ENCODE data around the gene KDM4C.
"Not testable (repeated sequence)": the region's sequence is repeated elsewhere in the genome, so short reads cannot be mapped to it uniquely, and the experiment has no call there.

The KDM4C gene

DNA sequence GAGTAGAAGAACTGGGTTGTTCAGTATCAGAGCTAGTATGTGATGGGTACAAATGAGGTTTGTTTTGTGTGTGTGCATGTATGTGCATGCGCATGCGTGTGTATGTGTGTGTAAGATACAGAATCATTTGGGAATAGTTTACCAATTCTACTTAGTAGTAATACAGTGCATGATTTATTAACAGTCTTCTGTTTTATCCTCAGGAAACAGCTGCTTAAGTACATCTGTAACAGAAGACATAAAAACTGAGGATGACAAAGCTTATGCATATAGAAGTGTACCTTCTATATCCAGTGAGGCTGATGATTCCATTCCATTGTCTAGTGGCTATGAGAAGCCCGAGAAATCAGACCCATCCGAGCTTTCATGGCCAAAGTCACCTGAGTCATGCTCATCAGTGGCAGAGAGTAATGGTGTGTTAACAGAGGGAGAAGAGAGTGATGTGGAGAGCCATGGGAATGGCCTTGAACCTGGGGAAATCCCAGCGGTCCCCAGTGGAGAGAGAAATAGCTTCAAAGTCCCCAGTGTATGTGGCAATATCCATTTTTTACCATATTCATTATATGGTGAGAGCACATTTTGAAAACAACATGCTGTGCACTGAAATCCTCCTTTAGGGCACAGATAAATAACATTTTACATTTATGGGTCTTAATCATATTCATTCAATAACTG, 228.5 kb downstream of the KDM4C start:
- DNase-seq, result no peak

DNA sequence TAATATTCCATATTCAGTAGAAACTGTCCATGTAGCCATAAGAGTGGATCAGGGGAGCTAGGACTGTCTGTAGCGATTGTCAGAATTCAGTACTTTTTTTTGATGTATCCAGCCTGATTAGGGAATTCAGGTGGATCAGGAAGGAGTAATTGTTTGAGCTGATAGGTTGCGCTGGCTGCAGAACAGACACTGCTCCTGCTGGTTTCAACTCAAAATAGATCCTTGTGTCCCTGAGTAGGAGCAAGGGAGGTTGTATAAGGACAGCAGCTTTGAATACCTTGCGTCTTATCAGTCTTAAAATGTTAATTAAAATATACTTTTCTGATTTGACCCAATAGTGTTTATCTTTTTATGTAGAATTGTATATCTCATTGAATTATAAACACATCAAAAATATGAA, 229.6 kb downstream of the KDM4C start:
- no peak for DNase-seq

DNA sequence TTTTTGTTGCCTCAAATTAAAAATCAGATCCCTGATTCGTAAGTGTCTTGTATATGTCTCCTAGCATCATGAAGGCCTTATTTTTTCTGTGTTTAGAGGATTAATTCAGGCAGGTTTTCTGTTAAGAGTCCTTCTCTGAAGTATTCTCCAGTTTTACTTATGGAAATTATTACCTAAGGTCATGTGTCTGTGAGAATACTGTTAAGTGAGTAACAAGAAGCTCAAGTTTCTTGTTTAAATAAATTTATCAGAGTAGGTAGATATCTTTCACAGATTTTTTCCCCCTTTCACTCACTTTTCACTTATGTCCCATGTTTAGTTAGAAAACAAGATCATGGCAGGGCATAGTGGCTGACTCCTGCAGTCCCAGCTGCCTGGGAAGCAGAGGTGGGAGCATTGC, 233.6 kb downstream of the KDM4C start:
- no peak for DNase-seq

DNA sequence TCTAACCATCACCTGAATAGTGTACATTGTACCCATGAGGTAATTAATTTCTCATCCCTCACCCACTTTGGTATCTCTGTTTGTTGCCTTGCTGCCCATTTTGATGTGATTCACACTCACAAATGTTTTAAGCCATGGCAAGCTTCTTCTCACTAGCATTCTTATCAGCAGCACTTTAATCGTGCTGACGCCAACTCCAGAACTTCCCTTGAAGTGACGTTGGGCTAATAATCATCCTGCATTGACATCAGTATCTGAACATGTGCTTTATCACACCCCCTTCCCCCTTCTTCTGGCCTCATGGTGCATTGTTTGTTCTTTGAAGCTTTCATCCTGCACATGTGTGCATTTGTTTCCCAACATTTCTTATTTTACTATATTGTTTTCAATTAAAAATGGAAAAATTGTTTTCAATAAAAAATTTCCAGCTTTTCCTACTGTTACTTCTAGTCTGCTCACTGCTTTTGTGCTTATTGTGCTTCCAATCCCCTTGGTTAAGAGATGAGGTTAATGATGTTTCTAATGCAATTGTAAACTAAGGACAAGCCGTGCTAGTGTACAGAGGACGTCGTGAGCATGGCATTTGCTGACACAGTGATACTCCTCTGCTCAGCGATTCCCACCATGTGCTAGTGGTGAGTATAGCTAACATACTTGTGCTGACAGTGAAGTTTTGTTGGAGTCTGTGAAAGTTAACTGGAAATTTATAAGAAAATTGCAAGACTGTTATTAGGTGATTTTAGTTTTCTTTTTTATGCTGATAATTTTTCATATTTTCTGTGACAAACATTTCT, 238.5 kb downstream of the KDM4C start:
- DNase-seq, result no peak

DNA sequence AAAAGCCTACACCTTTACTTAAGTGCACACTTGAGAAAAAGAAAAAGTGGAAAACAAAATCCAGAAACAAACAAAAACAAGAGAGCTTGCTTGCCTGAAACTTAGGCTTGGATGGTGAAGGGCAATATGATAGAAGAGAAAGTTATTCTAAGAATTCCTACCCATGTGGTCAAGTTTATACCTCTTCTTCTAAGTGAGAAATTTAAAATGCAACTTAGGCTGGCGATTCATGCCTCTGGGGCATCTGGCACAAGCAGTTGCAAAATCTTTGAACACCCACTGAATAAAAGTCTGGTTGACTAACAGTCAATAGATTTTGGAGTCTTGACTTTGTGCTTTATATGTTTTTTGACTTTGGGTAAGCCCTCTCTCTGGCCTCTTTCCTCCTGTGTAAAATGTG, 239.6 kb downstream of the KDM4C start:
- DNase-seq, result no peak

DNA sequence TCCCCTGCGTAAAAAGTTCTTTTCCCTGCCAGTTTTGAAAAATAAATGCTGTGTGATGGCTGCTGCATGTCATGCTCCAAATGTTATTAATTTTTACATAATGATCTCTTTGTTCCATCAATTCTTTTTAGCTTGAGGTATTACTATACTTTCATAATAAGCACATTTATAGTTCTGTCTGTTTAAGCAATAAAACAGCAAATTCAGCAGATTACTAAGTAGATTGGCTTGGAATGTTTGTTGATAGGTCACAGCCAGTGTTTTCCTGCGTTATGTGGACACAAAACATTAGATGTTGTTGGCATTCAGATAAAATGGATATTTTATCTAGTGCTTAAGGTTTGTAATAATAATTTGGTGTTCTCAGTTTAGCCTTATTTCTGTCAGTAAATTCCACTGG, 242.0 kb downstream of the KDM4C start:
- no peak for DNase-seq

DNA sequence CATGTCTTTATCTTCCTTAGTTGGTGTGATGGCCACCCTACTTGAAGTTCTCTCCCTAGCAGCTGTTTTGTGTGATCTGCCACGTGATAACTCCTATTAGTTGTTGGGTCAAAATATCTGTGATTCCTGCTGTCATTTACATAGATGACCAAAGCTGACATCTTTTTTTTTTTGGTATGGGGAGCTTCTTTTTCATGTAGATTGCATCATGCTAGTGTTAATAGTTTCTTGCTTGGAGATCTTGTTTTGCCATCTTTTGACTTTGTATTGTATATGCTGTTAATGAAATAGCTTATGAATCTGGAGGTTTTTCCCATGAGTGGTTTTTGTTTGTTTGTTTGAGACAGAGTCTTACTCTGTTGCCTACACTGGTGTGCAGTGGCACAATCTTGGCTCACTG, 243.8 kb downstream of the KDM4C start:
- DNase-seq, result no peak

DNA sequence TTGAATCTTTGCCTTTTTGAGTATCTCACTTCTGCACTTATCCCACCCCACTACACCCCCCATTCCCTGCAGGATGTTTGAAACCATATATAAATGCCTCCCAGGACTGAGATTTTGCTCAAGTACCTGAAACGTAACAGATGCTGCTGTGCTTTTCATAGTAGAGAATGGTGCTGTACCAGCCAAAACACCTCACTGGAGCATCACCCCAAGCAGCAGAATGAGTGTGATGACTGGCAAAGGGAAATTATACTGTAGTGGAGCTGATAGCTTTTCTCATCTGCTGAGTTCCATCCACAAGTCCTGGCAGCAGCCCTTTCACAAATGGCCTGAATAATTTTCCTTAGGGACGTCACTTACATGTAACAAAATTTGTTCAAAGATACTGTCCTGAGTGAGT, 246.1 kb downstream of the KDM4C start:
- no peak for DNase-seq

DNA sequence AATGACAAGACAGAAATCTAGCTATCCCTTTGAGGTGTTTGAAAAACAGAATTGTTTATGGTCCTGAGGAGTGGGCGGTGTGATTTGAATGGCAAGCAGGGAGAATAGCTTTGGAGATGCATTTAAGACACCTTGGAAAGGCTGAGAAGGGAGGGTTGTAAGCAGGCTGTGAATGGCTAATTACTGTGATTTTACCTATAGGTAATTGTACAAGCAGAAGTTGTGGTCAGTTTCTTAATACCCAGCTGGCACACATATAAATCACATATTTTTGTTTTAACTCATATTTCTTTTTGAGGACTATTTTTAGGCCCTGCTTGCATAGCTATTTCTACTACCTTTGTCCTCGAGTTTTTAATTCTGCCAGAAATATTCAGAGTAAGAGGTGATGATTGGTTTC, 248.6 kb downstream of the KDM4C start:
- no peak for DNase-seq

DNA sequence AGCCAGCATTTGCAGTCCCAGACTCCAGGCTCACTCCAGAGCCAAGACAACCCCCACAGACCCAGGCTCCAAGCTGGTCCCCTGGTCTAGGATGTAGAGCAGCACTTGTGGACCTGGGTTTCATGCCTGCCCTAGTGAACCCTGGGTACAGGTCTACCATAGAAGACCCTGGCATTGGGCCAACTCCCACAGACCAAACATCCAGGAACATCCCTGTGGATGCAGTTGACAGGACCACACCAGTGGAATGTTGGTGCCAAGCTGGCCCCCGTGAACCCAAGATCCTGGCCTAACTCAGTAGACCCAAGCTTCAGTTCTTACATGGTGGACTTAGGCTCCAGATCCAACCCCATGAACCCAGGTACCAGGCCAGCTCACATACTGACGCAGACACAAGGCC, 250.6 kb downstream of the KDM4C start:
- no peak for DNase-seq

DNA sequence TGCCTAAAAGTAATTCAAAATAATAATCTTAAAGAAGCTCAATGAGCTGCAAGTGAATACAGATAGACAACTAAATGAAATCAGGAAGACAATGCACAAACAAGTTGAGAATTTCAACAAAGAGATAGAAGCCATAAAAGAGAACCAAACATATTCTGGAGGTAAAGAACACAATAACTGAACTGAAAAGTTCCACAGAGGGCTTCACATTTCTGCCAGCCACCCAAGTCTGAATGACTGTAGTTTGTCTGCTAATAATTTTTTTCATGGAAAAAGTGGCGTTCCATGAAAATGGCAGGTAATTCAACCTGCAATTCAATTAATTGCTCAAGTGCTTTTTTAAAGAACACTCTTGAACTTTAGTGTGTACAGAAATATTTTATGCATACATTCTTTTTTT, 251.3 kb downstream of the KDM4C start:
- no peak for DNase-seq

DNA sequence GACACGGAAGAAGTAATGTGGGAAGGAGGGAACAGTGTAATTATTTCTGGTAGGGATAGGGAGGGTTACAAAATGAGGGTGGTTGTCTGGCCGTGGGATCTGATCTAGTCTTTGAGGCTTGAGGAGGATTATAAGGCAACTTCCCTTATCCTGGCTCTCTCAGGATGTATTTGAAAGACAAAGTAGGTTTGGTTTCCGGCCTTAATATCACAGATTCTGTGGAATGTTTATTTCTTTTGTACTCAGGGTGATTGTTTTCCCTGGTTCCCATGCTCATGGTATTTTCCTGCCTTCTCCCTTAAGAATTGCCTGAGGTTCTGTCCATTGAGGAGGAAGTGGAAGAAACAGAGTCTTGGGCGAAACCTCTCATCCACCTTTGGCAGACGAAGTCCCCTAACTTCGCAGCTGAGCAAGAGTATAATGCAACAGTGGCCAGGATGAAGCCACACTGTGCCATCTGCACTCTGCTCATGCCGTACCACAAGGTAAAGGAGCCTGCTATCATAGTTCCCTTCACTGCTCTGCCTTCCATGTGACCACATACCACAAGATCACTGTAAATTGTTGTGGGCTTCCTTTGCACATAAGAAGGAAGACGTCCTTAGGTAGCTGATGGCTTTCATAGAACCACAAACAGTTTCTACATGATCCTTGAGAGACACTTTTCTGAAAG, 253.8 kb downstream of the KDM4C start:
- no peak for DNase-seq

DNA sequence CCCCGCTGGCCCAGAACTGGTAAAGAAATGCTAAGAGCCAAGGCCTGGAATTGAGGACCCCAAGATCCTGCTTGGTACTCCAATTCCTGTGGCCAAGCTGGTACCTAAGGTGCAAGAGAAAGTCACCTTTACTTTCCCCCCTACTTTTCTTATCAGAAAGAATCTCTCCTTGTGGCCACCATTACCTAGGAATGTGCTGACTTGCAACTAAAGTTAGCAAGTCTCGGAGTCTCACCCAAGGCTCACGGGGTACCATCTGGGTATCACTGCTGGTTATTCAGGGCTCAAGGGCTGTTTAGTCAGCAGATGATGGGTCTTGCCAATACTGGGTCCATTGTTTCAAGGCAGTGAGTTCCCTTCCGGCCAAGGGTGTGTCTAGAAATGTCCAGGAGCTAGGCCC, 270.2 kb downstream of the KDM4C start:
- no peak for DNase-seq

DNA sequence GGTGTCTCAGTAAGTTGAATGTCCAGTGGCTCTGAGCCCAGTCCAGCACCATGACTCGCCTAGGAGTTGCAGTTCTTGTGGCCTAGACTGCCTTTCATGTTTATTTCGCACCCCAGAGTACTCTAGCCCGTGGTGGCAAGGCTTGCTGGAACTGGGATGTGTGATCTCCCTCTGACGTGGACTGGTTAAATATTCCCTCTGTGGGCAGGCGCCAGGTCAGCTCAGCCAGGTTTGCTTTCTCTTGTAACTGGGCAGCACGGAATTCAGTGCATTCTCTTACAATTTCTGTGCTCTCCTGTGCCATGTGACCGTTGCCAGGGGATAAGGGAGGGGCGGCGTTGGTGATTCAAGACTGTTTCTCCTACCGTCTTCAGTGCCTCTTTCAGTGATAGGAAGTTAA, 270.8 kb downstream of the KDM4C start:
- no peak for DNase-seq

DNA sequence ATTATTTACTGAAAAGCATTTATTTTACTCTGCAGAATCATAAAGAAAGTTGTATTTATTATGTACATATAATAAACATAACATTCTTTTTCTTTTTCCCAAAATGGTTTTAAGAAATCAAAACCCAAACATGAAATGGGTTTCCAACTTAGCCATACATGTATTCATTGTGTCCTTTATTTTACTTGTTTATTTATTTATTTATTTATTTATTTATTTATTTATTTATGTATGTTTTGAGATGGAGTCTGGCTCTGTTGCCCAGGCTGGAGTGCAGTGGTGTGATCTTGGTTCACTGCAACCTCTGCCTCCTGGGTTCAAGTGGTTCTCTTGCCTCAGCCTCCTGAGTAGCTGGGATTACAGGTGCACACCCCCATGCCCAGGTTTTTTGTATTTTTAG, 273.2 kb downstream of the KDM4C start:
- DNase-seq, result not testable (repeated sequence)

DNA sequence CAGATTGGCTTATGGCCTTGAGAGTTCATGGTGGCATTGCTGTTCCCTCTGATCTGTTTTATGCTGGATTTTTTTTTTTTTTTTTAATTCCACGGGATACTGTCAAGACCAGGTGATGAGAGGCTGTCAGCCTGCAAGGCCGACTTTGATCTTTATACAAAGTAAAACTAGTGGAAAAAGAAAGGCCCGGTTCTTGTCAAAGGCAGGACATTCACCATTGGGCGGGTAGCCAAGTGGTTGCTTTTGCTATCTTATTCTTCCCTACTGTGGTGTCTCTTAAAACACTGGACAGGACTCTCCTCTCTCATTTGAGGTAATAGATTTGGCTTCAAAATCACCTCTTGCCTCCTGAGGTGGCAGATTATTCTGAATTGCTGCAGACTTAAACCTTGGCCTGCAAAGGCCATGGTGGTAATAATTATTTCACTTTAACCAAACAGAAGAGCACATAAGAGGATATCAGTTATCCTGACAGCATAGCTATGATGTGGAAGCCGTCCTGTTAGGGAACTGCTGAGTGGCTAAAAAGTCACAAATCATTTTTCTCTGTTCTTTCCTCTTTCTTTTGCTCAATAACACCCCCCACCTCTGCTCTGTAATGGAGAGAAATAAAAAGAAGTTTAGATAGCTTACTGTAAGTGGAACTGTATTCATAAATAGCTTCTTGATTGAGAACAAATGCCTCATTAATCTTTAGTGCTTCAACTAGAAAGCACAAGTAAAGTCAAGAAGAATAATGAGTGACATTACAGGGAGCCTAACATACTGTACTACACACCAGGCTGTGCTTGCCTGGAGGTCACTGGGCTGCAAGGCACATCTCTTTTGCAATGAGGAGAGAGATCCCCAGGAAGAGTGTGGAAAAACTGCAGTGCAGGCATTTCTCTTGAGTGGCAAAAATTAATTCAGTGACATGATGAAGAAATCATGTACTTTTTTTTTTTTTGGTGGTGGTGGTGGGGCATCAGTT, 275.6 kb downstream of the KDM4C start:
- DNase-seq, result no peak

DNA sequence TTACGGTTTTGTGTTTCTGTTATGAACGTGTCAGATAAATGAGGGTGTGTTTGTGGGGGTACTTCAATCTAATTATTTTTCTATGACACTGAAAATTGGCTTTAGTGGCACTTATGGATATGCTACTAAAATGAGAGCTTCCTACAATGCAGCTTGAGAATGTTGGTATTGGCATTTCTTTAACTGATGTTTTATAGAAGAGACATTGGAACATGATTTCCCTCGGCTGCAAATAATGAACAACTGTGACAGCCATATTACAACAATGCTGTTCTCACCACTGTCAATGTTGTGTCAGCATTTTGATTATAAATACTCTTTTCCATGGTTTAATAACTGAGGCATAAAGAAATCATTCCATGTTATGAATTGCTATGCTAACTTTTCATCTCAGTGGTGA, 279.4 kb downstream of the KDM4C start:
- DNase-seq, result peak; percentile 4

DNA sequence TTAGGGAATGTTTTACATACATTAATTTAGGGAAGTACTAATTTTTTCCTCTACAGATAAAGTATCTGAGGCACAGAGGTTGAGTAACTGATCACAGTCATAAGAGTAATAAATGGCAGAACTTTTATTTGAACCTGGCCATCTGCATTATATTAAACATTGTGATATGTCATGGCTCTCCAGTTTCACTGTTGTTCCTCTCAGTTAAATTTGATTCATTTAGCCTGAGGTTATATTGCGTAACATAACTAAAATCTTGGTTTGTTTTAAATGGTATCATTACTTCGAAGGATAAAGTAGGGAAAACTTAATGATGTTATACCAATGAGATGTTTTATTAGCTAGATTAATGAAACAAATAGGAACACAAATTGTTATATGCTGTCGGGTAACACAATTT, 284.4 kb downstream of the KDM4C start:
- no peak for DNase-seq

DNA sequence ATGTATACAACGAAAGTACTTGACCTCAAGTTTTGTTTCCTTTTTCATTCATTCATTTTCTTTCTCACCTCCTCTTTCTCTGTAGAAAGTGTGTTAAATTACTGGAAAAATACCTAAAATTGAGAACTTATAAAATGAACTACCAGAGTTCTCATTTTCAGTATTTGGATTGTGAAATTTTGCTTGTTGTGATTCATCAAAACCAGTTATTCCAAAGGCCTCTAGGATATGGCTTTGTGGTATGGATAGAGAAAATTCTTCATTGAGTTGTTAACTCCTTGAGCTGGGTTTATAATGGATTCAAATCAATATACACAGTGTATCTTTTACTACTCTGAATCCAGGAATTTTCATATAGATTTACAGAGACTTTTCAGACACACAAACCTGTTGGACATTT, 287.6 kb downstream of the KDM4C start:
- no peak for DNase-seq

DNA sequence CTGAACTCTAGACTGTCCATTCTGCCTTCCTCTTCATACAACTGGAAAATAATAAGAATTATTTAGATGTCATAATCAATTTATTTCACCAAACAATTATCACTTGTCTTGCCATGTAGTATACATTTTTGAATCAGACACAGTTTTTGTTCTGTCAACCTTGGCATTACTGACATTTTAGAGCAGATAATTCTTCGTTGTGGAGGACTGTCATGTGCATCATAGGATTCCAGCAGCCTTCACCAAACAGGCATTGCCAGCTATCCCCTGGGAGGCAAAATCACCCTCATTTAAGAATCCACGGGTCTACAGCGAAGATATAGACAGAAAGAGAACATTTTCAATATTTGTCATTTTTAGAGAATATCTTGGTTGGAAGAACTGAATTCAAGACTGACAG, 293.9 kb downstream of the KDM4C start:
- DNase-seq, result no peak

DNA sequence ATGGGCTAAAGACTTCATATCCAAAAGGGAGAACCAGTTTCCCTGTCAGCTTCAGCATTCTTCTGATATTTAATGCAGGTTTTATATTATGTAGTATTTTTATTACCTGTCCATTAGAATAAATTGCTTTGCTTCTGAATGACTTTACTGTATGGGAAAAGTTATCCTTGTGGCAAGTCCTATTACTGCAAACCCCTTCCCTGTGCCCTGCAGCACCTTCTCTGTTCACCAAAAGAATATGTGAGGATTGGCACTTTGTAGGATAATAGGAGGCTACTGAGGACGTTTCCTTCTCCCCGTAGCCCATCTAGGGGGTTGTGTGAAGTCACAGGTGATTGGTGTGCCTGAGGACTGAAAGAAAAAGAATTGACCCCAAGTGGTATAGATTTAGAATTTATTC, 296.1 kb downstream of the KDM4C start:
- no peak for DNase-seq

DNA sequence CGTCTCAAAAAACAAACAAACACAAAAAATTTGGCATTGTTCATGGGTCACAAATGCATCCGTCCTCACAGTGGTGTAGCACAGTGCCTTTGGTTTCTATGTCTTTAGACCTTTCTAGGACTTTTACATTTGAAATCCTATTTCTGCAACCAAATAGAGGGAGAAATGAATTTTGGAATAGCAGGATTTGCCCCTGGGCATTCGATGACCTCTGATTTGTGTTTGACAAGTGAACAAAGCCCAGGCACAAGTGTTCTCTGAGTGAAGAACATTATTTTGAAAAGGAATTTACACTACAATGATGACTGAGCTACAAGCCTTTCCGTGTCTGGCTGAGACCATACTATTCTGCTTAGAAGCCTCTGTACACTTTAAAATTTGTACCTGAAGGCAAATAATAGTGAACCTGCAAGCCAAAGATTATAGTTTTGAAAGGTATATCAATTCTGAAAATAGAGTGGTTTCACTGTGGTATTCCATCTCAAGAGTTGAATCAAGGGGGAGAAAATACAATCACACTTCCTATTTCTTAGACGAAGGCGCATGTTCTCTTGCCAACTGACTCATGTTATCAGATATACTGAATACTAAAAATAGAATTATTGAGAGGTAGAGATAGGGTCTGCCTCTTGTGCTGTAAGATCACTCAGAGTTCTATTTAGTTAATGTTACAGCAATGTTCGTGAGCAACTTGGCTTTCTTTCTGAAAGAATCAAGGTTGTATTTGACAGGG, 297.6 kb downstream of the KDM4C start:
- no peak for DNase-seq
